ENCODE data around the gene TAPT1. TPM values are rescaled to one million over a fixed set of nuclear protein-coding genes. Genes with fewer than 3 reads are reported as not detected.

TAPT1 gene
- total and polyA plus RNA-seq, 2 donors (not counting 3 experiments of a cell fraction or from before 2014, with no cell fraction given), result 6.9 to 17.5 TPM

DNA sequence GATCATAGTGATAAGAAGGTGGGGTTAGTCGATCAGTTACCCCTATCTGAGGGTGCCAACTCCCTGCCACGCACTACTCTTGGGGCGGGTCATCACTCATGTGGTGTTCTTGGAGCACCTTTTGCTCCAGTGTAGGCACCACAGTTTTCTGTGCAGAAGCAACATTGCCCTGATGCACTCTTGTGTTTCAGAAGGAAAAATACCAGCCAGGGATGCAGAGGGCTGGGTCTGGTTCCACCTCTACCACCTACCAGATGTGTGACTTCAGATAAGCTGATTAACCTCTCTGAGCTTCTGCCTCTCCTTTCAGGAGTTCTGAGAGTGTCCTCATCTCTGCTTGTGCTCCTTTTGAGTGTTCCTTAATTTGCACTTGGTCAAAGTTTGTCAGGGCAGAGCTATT, 112.5 kb downstream of the TAPT1 start:
- intact Hi-C loops (cut with micrococcal nuclease) (no loop called here), dilution Hi-C loops (cut with MboI; ENCODE audit: extremely low pct_ligation_motif_present, low sequenced_read_pairs) (no loop called here)
- H3K4me2 ChIP-seq (ENCODE audit: insufficient read depth, low read length), result no peak overlapping the region
- H3K4me3 ChIP-seq (replicated peaks in 1 of 3; ENCODE audit: insufficient read depth in 1 of 3, low read depth in 1 of 3, low read length in 3 of 3), result no peak overlapping the region
- H2AFZ ChIP-seq (ENCODE audit: low read depth, low read length), result no peak overlapping the region
- no peak overlapping the region for H3K9ac ChIP-seq (replicated peaks; ENCODE audit: extremely low read depth, insufficient read depth, low read length)
- H3K36me3 ChIP-seq (ENCODE audit: control insufficient read depth in 2 of 2, extremely low read depth in 1 of 2, insufficient read depth in 2 of 2, low read length in 2 of 2), result no peaks in the 10 kb centered on the region
- H3K79me2 ChIP-seq (ENCODE audit: control insufficient read depth, insufficient read depth, low read length), result no peaks in the 10 kb centered on the region
- no peak overlapping the region for H3K27ac ChIP-seq (ENCODE audit: insufficient read depth, low read depth, low read length)
- no peaks in the 10 kb centered on the region for H3K4me1 ChIP-seq (ENCODE audit: control insufficient read depth, extremely low read depth, insufficient read depth, low read length)
- H3K9me3 ChIP-seq (replicated peaks; ENCODE audit: control insufficient read depth, insufficient read depth, low read length), result no peaks in the 10 kb centered on the region
- POLR2A ChIA-PET, result no interaction called here
- no peaks in the 10 kb centered on the region for H3K27me3 ChIP-seq (ENCODE audit: control insufficient read depth in 2 of 2, insufficient read depth in 2 of 2, low read length in 2 of 2)
- H4K20me1 ChIP-seq (replicated peaks; ENCODE audit: control insufficient read depth, extremely low read depth, insufficient read depth, low read length), result no peaks in the 10 kb centered on the region
- no peaks in the 10 kb centered on the region for H3K9me1 ChIP-seq (replicated peaks; ENCODE audit: control insufficient read depth, extremely low read depth, insufficient read depth, low read length)
- BruUV-seq (replicated peaks), result no TSS peak
- FAIRE-seq, result no peak
- CTCF ChIA-PET, result no interaction called here
- no peak for TF ChIP-seq MYC (IDR thresholded peaks at IDR 0.05; ENCODE audit: low read depth, low read length)
- TF ChIP-seq POLR2A (IDR thresholded peaks at IDR 0.05; ENCODE audit: low read depth, low read length), result no peak
- TF ChIP-seq GATA2 (IDR thresholded peaks at IDR 0.05; ENCODE audit: insufficient read depth, insufficient read length, low read depth, low read length), result no peak
- TF ChIP-seq JUN (IDR thresholded peaks at IDR 0.05; ENCODE audit: borderline replicate concordance, insufficient read depth, insufficient read length, low read depth), result no peak
- no peak for TF ChIP-seq MAX (IDR thresholded peaks at IDR 0.05; ENCODE audit: insufficient read depth, insufficient read length)
- no peak for TF ChIP-seq EZH2 (IDR thresholded peaks at IDR 0.05; ENCODE audit: borderline replicate concordance, low read depth, low read length, severe bottlenecking)
- TF ChIP-seq FOS (IDR thresholded peaks at IDR 0.05; ENCODE audit: borderline replicate concordance, insufficient read depth, low read length), result no peak
- TF ChIP-seq POLR2AphosphoS5 (IDR thresholded peaks at IDR 0.05; ENCODE audit: insufficient read depth, low read depth, low read length), result no peak
- TF ChIP-seq, protein P1, sequence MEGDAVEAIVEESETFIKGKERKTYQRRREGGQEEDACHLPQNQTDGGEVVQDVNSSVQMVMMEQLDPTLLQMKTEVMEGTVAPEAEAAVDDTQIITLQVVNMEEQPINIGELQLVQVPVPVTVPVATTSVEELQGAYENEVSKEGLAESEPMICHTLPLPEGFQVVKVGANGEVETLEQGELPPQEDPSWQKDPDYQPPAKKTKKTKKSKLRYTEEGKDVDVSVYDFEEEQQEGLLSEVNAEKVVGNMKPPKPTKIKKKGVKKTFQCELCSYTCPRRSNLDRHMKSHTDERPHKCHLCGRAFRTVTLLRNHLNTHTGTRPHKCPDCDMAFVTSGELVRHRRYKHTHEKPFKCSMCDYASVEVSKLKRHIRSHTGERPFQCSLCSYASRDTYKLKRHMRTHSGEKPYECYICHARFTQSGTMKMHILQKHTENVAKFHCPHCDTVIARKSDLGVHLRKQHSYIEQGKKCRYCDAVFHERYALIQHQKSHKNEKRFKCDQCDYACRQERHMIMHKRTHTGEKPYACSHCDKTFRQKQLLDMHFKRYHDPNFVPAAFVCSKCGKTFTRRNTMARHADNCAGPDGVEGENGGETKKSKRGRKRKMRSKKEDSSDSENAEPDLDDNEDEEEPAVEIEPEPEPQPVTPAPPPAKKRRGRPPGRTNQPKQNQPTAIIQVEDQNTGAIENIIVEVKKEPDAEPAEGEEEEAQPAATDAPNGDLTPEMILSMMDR (IDR thresholded peaks at IDR 0.05; ENCODE audit: extremely low read depth in 1 of 2, insufficient read depth in 1 of 2, low read depth in 1 of 2, low read length in 2 of 2), result no peak
- DNase-seq (ENCODE audit: low read depth, low spot score), result no peak
